Trophoblast cell (in vitro differentiated cells and primary cell): ENCODE results near the gene SHROOM3.

Experiments used
- DNase-seq, 2 donors: peaks; one replicate each; pipeline ENCODE4 v3.0.0-alpha.2; 2016
- H2AFZ ChIP-seq: 2 replicates; pipeline ENCODE4 v1.6.1; 2013; ENCODE audit warnings: low read length, moderate library complexity, mild to moderate bottlenecking; ENCODE audit not compliant: insufficient read depth, poor library complexity
- H2AK5ac ChIP-seq: 2 replicates; pipeline ENCODE4 v1.6.1; 2013; ENCODE audit warnings: mild to moderate bottlenecking, low read length
- H2BK120ac ChIP-seq: 2 replicates; pipeline ENCODE4 v1.6.1; 2013; ENCODE audit warnings: low read length, mild to moderate bottlenecking, moderate library complexity; ENCODE audit not compliant: insufficient read depth, poor library complexity
- H2BK12ac ChIP-seq: 2 replicates; pipeline ENCODE4 v1.6.1; 2013; ENCODE audit warnings: mild to moderate bottlenecking, low read length, moderate library complexity
- H2BK5ac ChIP-seq: 2 replicates; pipeline ENCODE4 v1.6.1; 2013; ENCODE audit warnings: low read length, low read depth, moderate library complexity, mild to moderate bottlenecking; ENCODE audit not compliant: poor library complexity
- H3K14ac ChIP-seq: 2 replicates; pipeline ENCODE4 v1.6.1; 2013; ENCODE audit warnings: mild to moderate bottlenecking, low read length
- H3K18ac ChIP-seq: 2 replicates; pipeline ENCODE4 v1.6.1; 2013; ENCODE audit warnings: mild to moderate bottlenecking, low read length
- H3K23ac ChIP-seq: 2 replicates; pipeline ENCODE4 v1.6.1; 2013; ENCODE audit warnings: low read length
- H3K27ac ChIP-seq: 2 replicates; pipeline ENCODE4 v1.5.1; 2013; ENCODE audit warnings: low read depth, mild to moderate bottlenecking, inconsistent platforms, low read length, moderate library complexity
- H3K27me3 ChIP-seq: 2 replicates; pipeline ENCODE4 v1.6.1; 2013; ENCODE audit warnings: inconsistent platforms, mild to moderate bottlenecking, low read length, moderate library complexity; ENCODE audit not compliant: insufficient read depth
- H3K36me3 ChIP-seq, 2 experiments: 1 replicate in 1 of 2; 2 replicates in 1 of 2; pipeline ENCODE4 v1.6.1; 2013; ENCODE audit warnings: low read length in 2 of 2, mild to moderate bottlenecking in 2 of 2, moderate library complexity in 1 of 2; ENCODE audit not compliant: insufficient read depth in 2 of 2, control insufficient read depth in 1 of 2
- H3K4ac ChIP-seq: 2 replicates; pipeline ENCODE4 v1.6.1; 2013; ENCODE audit warnings: low read depth, mild to moderate bottlenecking, low read length, moderate library complexity
- H3K4me1 ChIP-seq, 2 experiments: 1 replicate in 1 of 2; 2 replicates in 1 of 2; pipeline ENCODE4 v1.6.1; 2013; ENCODE audit warnings: low read length in 2 of 2, mild to moderate bottlenecking in 2 of 2, moderate library complexity in 1 of 2; ENCODE audit not compliant: insufficient read depth in 2 of 2, control insufficient read depth in 1 of 2
- H3K4me2 ChIP-seq: 2 replicates; pipeline ENCODE4 v1.6.1; 2013; ENCODE audit warnings: inconsistent platforms, mild to moderate bottlenecking, low read length, moderate library complexity
- H3K4me3 ChIP-seq: 2 replicates; pipeline ENCODE4 v1.5.1; 2013; ENCODE audit warnings: mild to moderate bottlenecking, low read depth, low read length, inconsistent platforms
- H3K79me1 ChIP-seq: one replicate; pipeline ENCODE4 v1.6.1; 2013; ENCODE audit warnings: low read length
- H3K79me2 ChIP-seq: 2 replicates; pipeline ENCODE4 v1.6.1; 2013; ENCODE audit warnings: low read length, mild to moderate bottlenecking; ENCODE audit not compliant: control insufficient read depth, insufficient read depth, poor library complexity
- H3K9ac ChIP-seq: 2 replicates; pipeline ENCODE4 v1.6.1; 2013; ENCODE audit warnings: mild to moderate bottlenecking, low read length
- H3K9me3 ChIP-seq: 2 replicates; pipeline ENCODE4 v1.6.1; 2013; ENCODE audit warnings: low read depth, mild to moderate bottlenecking, control low read depth, inconsistent platforms, low read length; ENCODE audit not compliant: insufficient read depth
- H4K12ac ChIP-seq: 2 replicates; pipeline ENCODE4 v1.6.1; 2013; ENCODE audit warnings: low read depth, mild to moderate bottlenecking, low read length, moderate library complexity
- H4K8ac ChIP-seq: 2 replicates; pipeline ENCODE4 v1.6.1; 2013; ENCODE audit warnings: low read depth, mild to moderate bottlenecking, low read length, moderate library complexity
- H4K91ac ChIP-seq: one replicate; pipeline ENCODE4 v1.6.1; 2013; ENCODE audit warnings: low read depth, mild to moderate bottlenecking, low read length, moderate library complexity
- WGBS: extraction: QIAGEN DNeasy Blood & Tissue Kit; methylation state at CpG from one replicate; pipeline ENCODE4 v1.1.7; 2013; ENCODE audit warnings: missing lambda C conversion rate; ENCODE audit not compliant: insufficient read length, insufficient coverage; ENCODE audit errors: extremely low coverage; 5-methylcytosine and 5-hydroxymethylcytosine counted together

Gene SHROOM3

DNA sequence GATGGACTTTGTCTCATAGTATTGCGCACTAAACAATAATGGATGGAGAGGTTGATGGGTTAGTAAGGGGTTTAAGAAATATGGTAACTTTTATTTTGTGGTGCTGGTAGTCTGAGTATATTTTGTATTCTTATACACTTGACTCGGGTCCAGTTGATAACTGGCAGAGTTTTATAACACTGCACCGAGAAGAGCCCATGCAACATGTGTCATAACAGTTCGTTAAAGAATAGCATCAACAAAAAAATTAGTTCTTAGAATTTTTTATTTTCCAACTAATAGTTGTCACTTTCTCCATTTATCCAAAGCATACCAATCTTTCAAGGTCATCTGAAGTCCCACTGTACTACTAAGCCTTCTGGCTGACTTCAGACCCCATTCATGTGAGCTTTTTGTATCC lies 287.8 kb downstream of the SHROOM3 start:
- Histone ChIP-seq H4K8ac (no peak overlapping the region), H3K36me3 (peaks cover 1 to 2% of the 10 kb centered on the region in 2 experiments), H3K4me2 (no peak overlapping the region), H3K27ac (no peak overlapping the region), H3K9ac (no peak overlapping the region), H3K9me3 (no peaks in the 10 kb centered on the region), H4K12ac (no peak overlapping the region), H3K4me1 (no peaks in the 10 kb centered on the region), H3K14ac (no peak overlapping the region), H3K79me1 (no peaks in the 10 kb centered on the region), H2AK5ac (no peak overlapping the region), H3K4ac (no peak overlapping the region), H3K79me2 (no peaks in the 10 kb centered on the region), H2AFZ (no peak overlapping the region), H4K91ac (no peak overlapping the region), H3K4me3 (no peak overlapping the region), H3K23ac (no peak overlapping the region), H2BK5ac (no peak overlapping the region), H3K27me3 (no peaks in the 10 kb centered on the region), H2BK120ac (no peak overlapping the region), H3K18ac (no peak overlapping the region), H2BK12ac (no peak overlapping the region)
- no CpG with 5 or more reads among the region's 4 CpGs for WGBS
- DNase-seq = no peak

DNA sequence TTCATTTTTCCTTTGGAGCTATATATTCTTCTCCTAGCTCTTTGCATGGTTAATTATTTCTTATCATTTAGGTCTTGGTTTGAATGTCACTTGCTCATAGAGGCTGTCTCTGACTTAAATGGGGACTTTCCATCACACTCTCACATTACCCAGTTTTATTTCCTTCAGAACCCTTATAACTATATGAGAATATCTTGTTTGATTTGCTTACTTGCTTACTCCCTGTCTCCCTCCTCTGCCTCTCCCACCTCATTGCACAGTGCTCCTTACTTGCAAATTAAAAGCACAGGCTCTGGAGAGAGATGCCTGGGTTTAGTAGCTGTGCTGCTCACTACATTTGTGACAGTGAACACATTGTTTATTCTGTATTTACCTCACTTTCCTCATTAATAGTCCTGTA lies 288.3 kb downstream of the SHROOM3 start:
- Histone ChIP-seq H2BK12ac (no peak overlapping the region), H3K79me2 (no peaks in the 10 kb centered on the region), H2BK5ac (no peak overlapping the region), H4K91ac (no peak overlapping the region), H3K4me3 (no peak overlapping the region), H3K14ac (no peak overlapping the region), H2AFZ (no peak overlapping the region), H3K79me1 (no peaks in the 10 kb centered on the region), H3K9ac (no peak overlapping the region), H3K18ac (no peak overlapping the region), H3K27me3 (no peaks in the 10 kb centered on the region), H2BK120ac (no peak overlapping the region), H3K27ac (no peak overlapping the region), H3K36me3 (peaks cover 1 to 2% of the 10 kb centered on the region in 2 experiments), H3K4ac (no peak overlapping the region), H3K9me3 (no peaks in the 10 kb centered on the region), H3K23ac (no peak overlapping the region), H4K8ac (no peak overlapping the region), H2AK5ac (no peak overlapping the region), H3K4me1 (no peaks in the 10 kb centered on the region), H3K4me2 (no peak overlapping the region), H4K12ac (no peak overlapping the region)
- DNase-seq = no peak

DNA sequence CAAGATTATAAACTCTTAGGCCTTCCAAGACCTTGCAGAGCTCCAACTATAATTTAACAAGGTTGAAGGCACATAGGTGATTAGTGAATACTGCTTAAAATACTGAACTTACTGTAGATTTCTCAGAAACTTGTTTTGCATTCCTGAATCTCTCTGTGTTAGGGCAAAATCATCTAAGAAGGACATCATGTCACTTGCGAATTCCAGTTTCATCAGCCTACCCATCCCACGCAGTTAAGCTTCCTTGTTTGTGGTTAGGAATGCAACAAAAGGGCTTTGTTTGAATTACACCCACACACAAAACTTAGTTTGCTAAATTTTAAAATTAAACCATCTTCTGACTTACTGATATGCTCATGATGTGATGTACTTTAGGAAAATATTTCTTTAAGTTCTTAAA lies 288.9 kb downstream of the SHROOM3 start:
- H3K23ac ChIP-seq = no peak overlapping the region
- H3K4me2 ChIP-seq = no peak overlapping the region

DNA sequence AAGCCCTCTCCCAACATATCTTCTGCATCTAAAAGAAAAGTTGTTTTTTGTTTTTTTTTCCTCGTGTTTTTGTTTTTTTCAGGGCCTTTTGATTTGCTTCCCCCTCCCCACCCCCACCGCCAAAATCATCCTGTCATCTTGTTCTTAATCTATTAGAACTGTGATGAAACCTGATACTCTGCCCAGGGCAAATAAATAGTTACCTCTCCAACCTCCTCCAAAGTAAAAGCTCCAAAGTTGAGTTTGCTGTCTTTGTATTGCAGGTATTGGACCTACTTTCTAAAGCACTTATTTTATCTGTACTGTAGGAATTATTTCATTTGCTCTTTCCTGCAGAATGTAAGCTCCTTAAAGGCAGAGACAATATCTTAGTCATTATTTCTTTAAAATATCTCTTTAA lies 290.0 kb downstream of the SHROOM3 start:
- no peaks in the 10 kb centered on the region for H3K4me1 ChIP-seq
- no peak overlapping the region for H3K4me2 ChIP-seq
- H3K27me3 ChIP-seq = no peaks in the 10 kb centered on the region
- no peak overlapping the region for H2AK5ac ChIP-seq
- no peak overlapping the region for H2BK5ac ChIP-seq
- no peak overlapping the region for H3K4ac ChIP-seq
- H4K8ac ChIP-seq = no peak overlapping the region
- no peaks in the 10 kb centered on the region for H3K79me2 ChIP-seq
- H3K4me3 ChIP-seq = no peak overlapping the region
- H2BK12ac ChIP-seq = no peak overlapping the region
- no peaks in the 10 kb centered on the region for H3K9me3 ChIP-seq
- no peak overlapping the region for H2BK120ac ChIP-seq
- no peak overlapping the region for H3K23ac ChIP-seq
- no peak overlapping the region for H3K27ac ChIP-seq
- DNase-seq = no peak
- no peak overlapping the region for H3K9ac ChIP-seq
- H2AFZ ChIP-seq = no peak overlapping the region
- no peak overlapping the region for H3K14ac ChIP-seq
- H4K12ac ChIP-seq = no peak overlapping the region
- H3K79me1 ChIP-seq = no peaks in the 10 kb centered on the region
- H3K36me3 ChIP-seq = peaks cover 0 to 2% of the 10 kb centered on the region in 2 experiments
- no peak overlapping the region for H3K18ac ChIP-seq
- no peak overlapping the region for H4K91ac ChIP-seq
- no CpG with 5 or more reads among the region's 2 CpGs for WGBS

More for the DNA sequence above, 288.9 kb downstream of the SHROOM3 start:
- Histone ChIP-seq H3K27me3 (no peaks in the 10 kb centered on the region), H2AFZ (no peak overlapping the region), H3K4me3 (no peak overlapping the region), H3K9ac (no peak overlapping the region), H3K4me1 (no peaks in the 10 kb centered on the region), H3K9me3 (no peaks in the 10 kb centered on the region), H2AK5ac (no peak overlapping the region), H2BK120ac (no peak overlapping the region), H3K27ac (no peak overlapping the region), H2BK12ac (no peak overlapping the region), H4K8ac (no peak overlapping the region), H3K18ac (no peak overlapping the region), H4K12ac (no peak overlapping the region), H3K36me3 (peaks cover 1 to 2% of the 10 kb centered on the region in 2 experiments), H3K79me1 (no peaks in the 10 kb centered on the region), H4K91ac (no peak overlapping the region), H3K14ac (no peak overlapping the region), H3K4ac (no peak overlapping the region), H2BK5ac (no peak overlapping the region), H3K79me2 (no peaks in the 10 kb centered on the region)
- WGBS = no CpG with 5 or more reads among the region's 2 CpGs
- DNase-seq = no peak
